ENCODE data around the gene ABCA2.

The ABCA2 gene

GRCh38 chr9:137013571-137013940, 14.5 kb downstream of the ABCA2 start:
- Histone ChIP-seq H3K4me1 (ENCODE audit: insufficient read depth, low read length) (no peaks in the 10 kb centered on the region), H3K27ac (ENCODE audit: low read length) (no peak overlapping the region), H3K4me3 (ENCODE audit: low read length) (no peak overlapping the region), H3K9ac (ENCODE audit: low read depth, low read length) (no peak overlapping the region), H3K36me3 (ENCODE audit: insufficient read depth, low read depth, low read length) (no peaks in the 10 kb centered on the region), H3K27me3 (ENCODE audit: insufficient read depth, low read length) (no peaks in the 10 kb centered on the region), H3K9me3 (ENCODE audit: insufficient read depth, low read depth, low read length) (no peaks in the 10 kb centered on the region)

GRCh38 chr9:137012694-137013570, 15.1 kb downstream of the ABCA2 start:
- H3K4me3 ChIP-seq (ENCODE audit: low read length) = no peak overlapping the region
- no peaks in the 10 kb centered on the region for H3K27me3 ChIP-seq (ENCODE audit: insufficient read depth, low read length)
- H3K27ac ChIP-seq (ENCODE audit: low read length) = no peak overlapping the region
- H3K9ac ChIP-seq (ENCODE audit: low read depth, low read length) = no peak overlapping the region
- H3K4me1 ChIP-seq (ENCODE audit: insufficient read depth, low read length) = no peaks in the 10 kb centered on the region
- no peaks in the 10 kb centered on the region for H3K36me3 ChIP-seq (ENCODE audit: insufficient read depth, low read depth, low read length)
- no peaks in the 10 kb centered on the region for H3K9me3 ChIP-seq (ENCODE audit: insufficient read depth, low read depth, low read length)

GRCh38 chr9:137011907-137012675, 15.9 kb downstream of the ABCA2 start:
- H3K27me3 ChIP-seq (ENCODE audit: insufficient read depth, low read length) = no peaks in the 10 kb centered on the region
- no peak overlapping the region for H3K27ac ChIP-seq (ENCODE audit: low read length)

GRCh38 chr9:137011156-137011555, 16.9 kb downstream of the ABCA2 start:
- Histone ChIP-seq H3K27ac (ENCODE audit: low read length) (no peak overlapping the region), H3K9me3 (ENCODE audit: insufficient read depth, low read depth, low read length) (no peaks in the 10 kb centered on the region), H3K36me3 (ENCODE audit: insufficient read depth, low read depth, low read length) (no peaks in the 10 kb centered on the region), H3K9ac (ENCODE audit: low read depth, low read length) (no peak overlapping the region), H3K4me3 (ENCODE audit: low read length) (no peak overlapping the region), H3K27me3 (ENCODE audit: insufficient read depth, low read length) (no peaks in the 10 kb centered on the region), H3K4me1 (ENCODE audit: insufficient read depth, low read length) (no peaks in the 10 kb centered on the region)

More at GRCh38 chr9:137011907-137012675, 15.9 kb downstream of the ABCA2 start:
- Histone ChIP-seq H3K4me3 (ENCODE audit: low read length) (no peak overlapping the region), H3K9ac (ENCODE audit: low read depth, low read length) (no peak overlapping the region), H3K36me3 (ENCODE audit: insufficient read depth, low read depth, low read length) (no peaks in the 10 kb centered on the region), H3K9me3 (ENCODE audit: insufficient read depth, low read depth, low read length) (no peaks in the 10 kb centered on the region), H3K4me1 (ENCODE audit: insufficient read depth, low read length) (no peaks in the 10 kb centered on the region)

GRCh38 chr9:137009938-137010732, 17.9 kb downstream of the ABCA2 start:
- Histone ChIP-seq H3K27me3 (ENCODE audit: insufficient read depth, low read length) (no peaks in the 10 kb centered on the region), H3K4me1 (ENCODE audit: insufficient read depth, low read length) (no peaks in the 10 kb centered on the region), H3K36me3 (ENCODE audit: insufficient read depth, low read depth, low read length) (no peaks in the 10 kb centered on the region), H3K9ac (ENCODE audit: low read depth, low read length) (no peak overlapping the region), H3K4me3 (ENCODE audit: low read length) (no peak overlapping the region), H3K27ac (ENCODE audit: low read length) (no peak overlapping the region), H3K9me3 (ENCODE audit: insufficient read depth, low read depth, low read length) (no peaks in the 10 kb centered on the region)

GRCh38 chr9:137009217-137009616, 18.8 kb downstream of the ABCA2 start:
- Histone ChIP-seq H3K9me3 (ENCODE audit: insufficient read depth, low read depth, low read length) (no peaks in the 10 kb centered on the region), H3K27ac (ENCODE audit: low read length) (no peak overlapping the region), H3K4me1 (ENCODE audit: insufficient read depth, low read length) (no peaks in the 10 kb centered on the region), H3K36me3 (ENCODE audit: insufficient read depth, low read depth, low read length) (no peaks in the 10 kb centered on the region), H3K4me3 (ENCODE audit: low read length) (no peak overlapping the region), H3K9ac (ENCODE audit: low read depth, low read length) (no peak overlapping the region), H3K27me3 (ENCODE audit: insufficient read depth, low read length) (no peaks in the 10 kb centered on the region)

GRCh38 chr9:137008312-137008711, 19.7 kb downstream of the ABCA2 start:
- Histone ChIP-seq H3K27ac (ENCODE audit: low read length) (no peak overlapping the region), H3K36me3 (ENCODE audit: insufficient read depth, low read depth, low read length) (no peaks in the 10 kb centered on the region), H3K4me3 (ENCODE audit: low read length) (no peak overlapping the region), H3K9ac (ENCODE audit: low read depth, low read length) (no peak overlapping the region), H3K4me1 (ENCODE audit: insufficient read depth, low read length) (no peaks in the 10 kb centered on the region), H3K9me3 (ENCODE audit: insufficient read depth, low read depth, low read length) (no peaks in the 10 kb centered on the region), H3K27me3 (ENCODE audit: insufficient read depth, low read length) (no peaks in the 10 kb centered on the region)

GRCh38 chr9:137007816-137008270, 20.2 kb downstream of the ABCA2 start:
- Histone ChIP-seq H3K9ac (ENCODE audit: low read depth, low read length) (no peak overlapping the region), H3K27ac (ENCODE audit: low read length) (no peak overlapping the region), H3K36me3 (ENCODE audit: insufficient read depth, low read depth, low read length) (no peaks in the 10 kb centered on the region), H3K4me3 (ENCODE audit: low read length) (no peak overlapping the region), H3K27me3 (ENCODE audit: insufficient read depth, low read length) (no peaks in the 10 kb centered on the region), H3K9me3 (ENCODE audit: insufficient read depth, low read depth, low read length) (no peaks in the 10 kb centered on the region), H3K4me1 (ENCODE audit: insufficient read depth, low read length) (no peaks in the 10 kb centered on the region)

- Histone ChIP-seq H3K36me3 (ENCODE audit: insufficient read depth, low read depth, low read length) (no peaks in the 10 kb centered on the region), H3K4me1 (ENCODE audit: insufficient read depth, low read length) (no peaks in the 10 kb centered on the region), H3K9me3 (ENCODE audit: insufficient read depth, low read depth, low read length) (no peaks in the 10 kb centered on the region), H3K9ac (ENCODE audit: low read depth, low read length) (no peak overlapping the region), H3K27ac (ENCODE audit: low read length) (no peak overlapping the region), H3K4me3 (ENCODE audit: low read length) (no peak overlapping the region), H3K27me3 (ENCODE audit: insufficient read depth, low read length) (no peaks in the 10 kb centered on the region)
Measured at GRCh38 chr9:137007108-137007815, 20.8 kb downstream of the ABCA2 start.

- no peaks in the 10 kb centered on the region for H3K36me3 ChIP-seq (ENCODE audit: insufficient read depth, low read depth, low read length)
- H3K9ac ChIP-seq (ENCODE audit: low read depth, low read length) = no peak overlapping the region
- no peaks in the 10 kb centered on the region for H3K9me3 ChIP-seq (ENCODE audit: insufficient read depth, low read depth, low read length)
- H3K4me1 ChIP-seq (ENCODE audit: insufficient read depth, low read length) = no peaks in the 10 kb centered on the region
- no peak overlapping the region for H3K4me3 ChIP-seq (ENCODE audit: low read length)
- H3K27me3 ChIP-seq (ENCODE audit: insufficient read depth, low read length) = no peaks in the 10 kb centered on the region
- no peak overlapping the region for H3K27ac ChIP-seq (ENCODE audit: low read length)
Measured at GRCh38 chr9:137006116-137007003, 21.7 kb downstream of the ABCA2 start.

All from iPS-20b (cell line).